Ascending aorta (tissue), 2 donors: ENCODE data around the gene ATP11C. TPM values are rescaled to one million over a fixed set of nuclear protein-coding genes. Genes with fewer than 3 reads are reported as not detected.

Experiments
- DNase-seq, 2 donors: peaks; one replicate each; pipeline ENCODE4 v3.0.0-alpha.2; 2019; ENCODE audit warnings: low spot score in 2 of 2
- H3K27ac ChIP-seq, 2 donors: fragments of 200-600 bp; sonication (generic); one replicate each; pipeline ENCODE4 v1.5.1; 2016 to 2017; ENCODE audit warnings: mild to moderate bottlenecking in 1 of 2
- H3K27me3 ChIP-seq: fragments of 200-600 bp; sonication (generic); one replicate; pipeline ENCODE4 v1.5.1; 2017
- H3K36me3 ChIP-seq, 2 donors: fragments of 200-600 bp; sonication (generic); one replicate each; pipeline ENCODE4 v1.5.1; 2016
- H3K4me1 ChIP-seq, 2 donors: fragments of 200-600 bp; sonication (generic); one replicate each; pipeline ENCODE4 v1.5.1; 2016 to 2017; ENCODE audit warnings: mild to moderate bottlenecking in 1 of 2
- H3K4me3 ChIP-seq, 2 donors: fragments of 200-600 bp; sonication (generic); one replicate each; pipeline ENCODE4 v1.5.1; 2016 to 2017; ENCODE audit warnings: mild to moderate bottlenecking in 1 of 2
- H3K9me3 ChIP-seq, 2 donors: fragments of 200-600 bp; sonication (generic); one replicate each; pipeline ENCODE4 v1.5.1; 2016
- intact Hi-C: fragments of 100-400 bp; cut with DNase I; formaldehyde crosslinking; loops from one replicate; pipeline ENCODE4 v1.15.1; 2023
- total RNA-seq: library from RNA; depleted of rRNA; stranded (reverse); fragments of >200 nt; gene quantifications from one replicate; pipeline ENCODE4 v1.1.0, GENCODE V29; 2016
- TF ChIP-seq, protein P1 (sequence below), 3 experiments: fragments of 200-600 bp in 2 of 3; fragments of 450-650 bp in 1 of 3; sonication (generic) in 2 of 3; IDR thresholded peaks; one replicate each; pipeline ENCODE4 v1.5.1; 2016 to 2019; ENCODE audit warnings: antibody characterized with exemption in 3 of 3, mild to moderate bottlenecking in 1 of 3, moderate library complexity in 1 of 3

ATP11C gene
- total RNA-seq, 1 donor from 2014 or later: 16.4 TPM

DNA sequence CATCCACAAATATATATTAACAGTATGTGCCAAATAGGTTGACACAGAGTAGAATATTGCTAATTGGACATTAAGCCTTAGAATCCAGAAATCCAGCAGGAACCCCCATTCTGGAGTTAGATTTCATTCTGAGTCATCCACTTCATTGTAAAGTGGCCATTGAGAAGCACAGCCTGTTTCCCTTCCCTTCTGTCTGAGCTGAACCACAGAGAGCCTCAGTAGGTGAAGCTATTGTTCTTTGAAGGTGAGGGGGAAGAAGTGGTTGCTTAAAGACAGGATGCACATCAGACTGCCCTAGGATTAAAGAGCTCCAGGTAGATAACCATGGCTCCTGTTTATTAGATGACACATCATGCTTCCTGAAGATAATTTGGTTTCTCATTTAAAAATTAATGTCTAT is 194.3 kb downstream of the ATP11C start:
- no peak overlapping the region for H3K27ac ChIP-seq
- no peaks in the 10 kb centered on the region for H3K27me3 ChIP-seq
- H3K9me3 ChIP-seq: no peaks in the 10 kb centered on the region
- H3K36me3 ChIP-seq: no peaks in the 10 kb centered on the region
- no peak for DNase-seq
- intact Hi-C loops: no loop called here
- no peaks in the 10 kb centered on the region for H3K4me1 ChIP-seq
- H3K4me3 ChIP-seq: no peak overlapping the region
- TF ChIP-seq, protein P1, sequence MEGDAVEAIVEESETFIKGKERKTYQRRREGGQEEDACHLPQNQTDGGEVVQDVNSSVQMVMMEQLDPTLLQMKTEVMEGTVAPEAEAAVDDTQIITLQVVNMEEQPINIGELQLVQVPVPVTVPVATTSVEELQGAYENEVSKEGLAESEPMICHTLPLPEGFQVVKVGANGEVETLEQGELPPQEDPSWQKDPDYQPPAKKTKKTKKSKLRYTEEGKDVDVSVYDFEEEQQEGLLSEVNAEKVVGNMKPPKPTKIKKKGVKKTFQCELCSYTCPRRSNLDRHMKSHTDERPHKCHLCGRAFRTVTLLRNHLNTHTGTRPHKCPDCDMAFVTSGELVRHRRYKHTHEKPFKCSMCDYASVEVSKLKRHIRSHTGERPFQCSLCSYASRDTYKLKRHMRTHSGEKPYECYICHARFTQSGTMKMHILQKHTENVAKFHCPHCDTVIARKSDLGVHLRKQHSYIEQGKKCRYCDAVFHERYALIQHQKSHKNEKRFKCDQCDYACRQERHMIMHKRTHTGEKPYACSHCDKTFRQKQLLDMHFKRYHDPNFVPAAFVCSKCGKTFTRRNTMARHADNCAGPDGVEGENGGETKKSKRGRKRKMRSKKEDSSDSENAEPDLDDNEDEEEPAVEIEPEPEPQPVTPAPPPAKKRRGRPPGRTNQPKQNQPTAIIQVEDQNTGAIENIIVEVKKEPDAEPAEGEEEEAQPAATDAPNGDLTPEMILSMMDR (IDR thresholded peaks at IDR 0.05): no peak

DNA sequence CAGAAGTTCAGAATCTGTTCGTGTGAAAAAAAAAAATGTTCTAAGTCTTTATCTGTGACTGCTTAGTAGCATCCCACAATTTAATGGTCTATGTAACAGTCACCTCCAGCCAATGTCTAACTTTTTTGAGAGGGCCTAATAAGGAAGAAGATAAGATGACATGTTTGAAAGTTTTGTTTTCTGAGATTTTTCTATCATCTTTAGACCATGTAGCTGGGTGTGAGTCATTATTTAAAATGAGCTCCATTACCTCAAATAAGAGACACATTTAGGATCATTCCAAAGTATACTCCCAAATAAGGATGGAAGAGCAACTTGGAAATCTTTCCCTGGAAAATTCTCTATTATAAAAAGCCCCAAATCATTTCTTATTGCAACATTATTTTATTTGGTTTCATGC is 196.7 kb downstream of the ATP11C start:
- TF ChIP-seq, protein P1 (IDR thresholded peaks at IDR 0.05): no peak
- H3K4me1 ChIP-seq: no peaks in the 10 kb centered on the region
- no peak overlapping the region for H3K27ac ChIP-seq

DNA sequence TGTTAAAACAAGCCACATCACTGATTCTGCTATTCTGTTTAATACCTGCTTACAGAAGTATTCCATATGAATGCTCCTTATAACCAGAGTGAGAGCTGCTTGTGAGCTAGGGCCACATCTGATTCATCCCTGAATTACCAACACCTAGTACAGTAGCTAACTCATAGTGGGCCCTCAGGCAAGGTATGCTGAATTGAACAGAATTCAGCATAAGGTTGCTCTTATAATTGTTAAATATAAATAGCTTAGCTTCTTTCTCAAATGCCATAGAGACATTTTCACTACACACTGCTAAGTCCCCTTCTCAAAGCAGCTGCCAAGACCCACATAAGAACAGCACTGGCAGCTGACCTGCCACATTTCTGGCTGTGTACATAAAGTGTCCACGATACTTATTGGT is 197.9 kb downstream of the ATP11C start:
- no peak overlapping the region for H3K27ac ChIP-seq
- no peak overlapping the region for H3K4me3 ChIP-seq
- intact Hi-C loops: no loop called here
- no peaks in the 10 kb centered on the region for H3K4me1 ChIP-seq
- TF ChIP-seq, protein P1 (IDR thresholded peaks at IDR 0.05): no peak
- no peaks in the 10 kb centered on the region for H3K27me3 ChIP-seq
- no peaks in the 10 kb centered on the region for H3K36me3 ChIP-seq
- no peaks in the 10 kb centered on the region for H3K9me3 ChIP-seq
- no peak for DNase-seq

More for the DNA sequence above, 196.7 kb downstream of the ATP11C start:
- no peaks in the 10 kb centered on the region for H3K9me3 ChIP-seq
- H3K27me3 ChIP-seq: no peaks in the 10 kb centered on the region
- intact Hi-C loops: no loop called here
- H3K4me3 ChIP-seq: no peak overlapping the region
- no peaks in the 10 kb centered on the region for H3K36me3 ChIP-seq
- no peak for DNase-seq

DNA sequence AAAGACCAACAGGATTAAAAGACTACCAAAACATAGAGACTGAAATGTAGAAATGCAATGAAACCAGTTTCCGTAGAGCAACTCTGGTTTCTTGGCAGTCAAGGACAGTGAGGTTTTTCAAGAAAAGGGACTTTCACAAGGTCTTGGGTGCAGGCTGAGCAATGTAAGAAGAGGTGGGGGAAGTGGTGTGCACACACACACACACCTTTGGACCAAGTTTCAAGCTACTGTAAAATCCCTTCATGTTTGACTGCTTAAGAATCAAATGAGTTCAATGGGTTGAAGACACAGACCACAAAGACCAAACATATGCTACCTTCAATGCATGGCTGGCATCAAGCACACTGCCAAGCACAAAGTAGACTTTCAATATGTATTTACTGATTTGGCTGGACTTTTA is 207.1 kb downstream of the ATP11C start:
- Histone ChIP-seq H3K27me3 (no peaks in the 10 kb centered on the region), H3K27ac (no peak overlapping the region), H3K4me1 (no peaks in the 10 kb centered on the region), H3K36me3 (no peaks in the 10 kb centered on the region), H3K4me3 (no peak overlapping the region), H3K9me3 (no peaks in the 10 kb centered on the region)
- TF ChIP-seq, protein P1 (IDR thresholded peaks at IDR 0.05): no peak
- intact Hi-C loops: no loop called here
- no peak for DNase-seq

DNA sequence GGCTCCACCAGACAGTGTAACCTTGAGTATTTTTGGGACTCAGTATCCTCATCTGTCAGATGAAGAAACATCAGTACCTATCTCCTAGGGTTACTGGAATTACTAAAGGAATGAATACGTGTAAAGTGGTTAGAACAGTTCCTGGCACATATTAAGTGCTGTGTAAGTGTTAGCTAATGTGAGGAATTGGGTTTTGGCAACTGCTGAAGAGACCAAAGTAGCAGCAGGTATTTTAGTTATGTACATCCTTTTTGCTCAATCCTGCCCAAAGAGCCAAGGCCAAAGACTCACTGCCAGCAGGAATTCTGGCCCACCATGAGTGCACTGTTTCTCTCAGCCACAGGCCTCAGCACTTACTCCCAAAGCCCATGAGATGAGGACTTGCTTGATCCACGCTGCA is 208.2 kb downstream of the ATP11C start:
- intact Hi-C loops: no loop called here
- Histone ChIP-seq H3K27ac (no peak overlapping the region), H3K9me3 (no peaks in the 10 kb centered on the region), H3K4me3 (no peak overlapping the region), H3K27me3 (no peaks in the 10 kb centered on the region), H3K36me3 (no peaks in the 10 kb centered on the region), H3K4me1 (no peaks in the 10 kb centered on the region)
- TF ChIP-seq, protein P1 (IDR thresholded peaks at IDR 0.05): no peak
- no peak for DNase-seq

DNA sequence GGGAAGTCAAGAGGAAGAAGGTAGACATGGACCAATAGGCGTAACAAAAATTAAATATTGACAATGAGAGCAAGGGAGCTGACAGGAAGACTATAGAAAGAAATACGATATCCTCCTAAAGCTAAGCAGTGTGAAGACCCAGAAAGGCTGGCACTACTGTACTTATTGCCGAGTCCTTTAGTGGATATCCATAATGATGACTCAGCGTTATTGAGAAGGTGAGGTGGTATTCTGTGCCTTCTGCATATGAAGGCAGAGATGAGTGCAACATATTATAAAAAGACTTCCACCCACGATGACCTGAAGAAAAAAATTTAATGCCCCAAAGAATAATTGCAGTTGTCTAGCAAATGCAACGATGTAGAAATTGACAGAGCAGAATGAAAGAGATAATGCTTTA is 211.9 kb downstream of the ATP11C start:
- no peak overlapping the region for H3K27ac ChIP-seq
- no peak overlapping the region for H3K4me3 ChIP-seq
- H3K4me1 ChIP-seq: no peaks in the 10 kb centered on the region
- intact Hi-C loops: no loop called here
- TF ChIP-seq, protein P1 (IDR thresholded peaks at IDR 0.05): no peak
- DNase-seq: no peak
- no peaks in the 10 kb centered on the region for H3K9me3 ChIP-seq
- no peaks in the 10 kb centered on the region for H3K36me3 ChIP-seq
- H3K27me3 ChIP-seq: no peaks in the 10 kb centered on the region
